IMR-90 (cell line): Measurements from ENCODE around the gene MTHFS. TPM values are rescaled to one million over a fixed set of nuclear protein-coding genes. Genes with fewer than 3 reads are reported as not detected.

Source experiments
- ATAC-seq: fragments of 200-7000 bp; cut with Tn5 transposase; 2 replicates; pipeline ENCODE4 v1.9.1; 2020; ENCODE audit warnings: low read depth, mild to moderate bottlenecking, moderate library complexity
- BruUV-seq: library from RNA; stranded (reverse); fragments of 400-500 nt; replicated peaks from 2 replicates; lab custom pipeline; 2021; lab: Mats Ljungman, UMichigan
- CTCF ChIA-PET: fragments of 300-600 bp; formaldehyde crosslinking; extraction: SDS; loops from one replicate; lab custom pipeline; 2021; ENCODE audit warnings: antibody characterized with exemption; lab: Yijun Ruan, JAX
- POLR2A ChIA-PET: fragments of 300-600 bp; sonication (Branson Sonifier 250); formaldehyde crosslinking; loops from one replicate; lab custom pipeline; 2022; ENCODE audit warnings: antibody characterized with exemption; ENCODE audit not compliant: unreplicated experiment; lab: Charles Lee
- DNase-seq: peaks from one replicate; pipeline ENCODE4 v3.0.0; 2013
- H2AFZ ChIP-seq: replicated peaks from 2 replicates; pipeline ENCODE3; 2013; ENCODE audit warnings: low read length, mild to moderate bottlenecking; ENCODE audit not compliant: poor library complexity
- H2AK5ac ChIP-seq: 2 replicates; pipeline ENCODE4 v1.6.1; 2013; ENCODE audit warnings: low read depth, low read length, inconsistent platforms
- H2AK9ac ChIP-seq: replicated peaks from 2 replicates; pipeline ENCODE3; 2013; ENCODE audit warnings: mild to moderate bottlenecking, low read depth, low read length, moderate library complexity; ENCODE audit not compliant: poor library complexity
- H2BK120ac ChIP-seq: 2 replicates; pipeline ENCODE4 v1.6.1; 2013; ENCODE audit warnings: low read depth, low read length, inconsistent platforms
- H2BK15ac ChIP-seq: 3 replicates; pipeline ENCODE4 v1.6.1; 2013; ENCODE audit warnings: low read depth, low read length, inconsistent platforms
- H2BK20ac ChIP-seq: 2 replicates; pipeline ENCODE4 v1.6.1; 2013; ENCODE audit warnings: low read depth, mild to moderate bottlenecking, inconsistent platforms, low read length, moderate library complexity
- H2BK5ac ChIP-seq: 2 replicates; pipeline ENCODE4 v1.6.1; 2013; ENCODE audit warnings: mild to moderate bottlenecking, low read depth, low read length, inconsistent platforms; ENCODE audit not compliant: poor library complexity, severe bottlenecking
- H3K14ac ChIP-seq: replicated peaks from 2 replicates; pipeline ENCODE4 v1.6.1; 2013; ENCODE audit warnings: low read depth, low read length, inconsistent platforms
- H3K18ac ChIP-seq: 2 replicates; pipeline ENCODE4 v1.6.1; 2013; ENCODE audit warnings: low read depth, low read length, control low read depth
- H3K23ac ChIP-seq: 2 replicates; pipeline ENCODE4 v1.6.1; 2013; ENCODE audit warnings: low read depth, low read length, inconsistent platforms
- H3K27ac ChIP-seq: 2 replicates; pipeline ENCODE4 v1.5.1; 2013; ENCODE audit warnings: mild to moderate bottlenecking, control low read depth, low read length; ENCODE audit not compliant: insufficient read depth
- H3K27me3 ChIP-seq: 2 replicates; pipeline ENCODE4 v1.6.1; 2013; ENCODE audit warnings: low read length; ENCODE audit not compliant: control insufficient read depth, insufficient read depth
- H3K36me3 ChIP-seq: 2 replicates; pipeline ENCODE4 v1.6.1; 2013; ENCODE audit warnings: low read length, mixed read lengths; ENCODE audit not compliant: control insufficient read depth, insufficient read depth
- H3K4ac ChIP-seq: 2 replicates; pipeline ENCODE4 v1.6.1; 2013; ENCODE audit warnings: low read depth, low read length, inconsistent platforms
- H3K4me1 ChIP-seq: 2 replicates; pipeline ENCODE4 v1.6.1; 2013; ENCODE audit warnings: low read length, mixed read lengths; ENCODE audit not compliant: control insufficient read depth, insufficient read depth
- H3K4me2 ChIP-seq: 2 replicates; pipeline ENCODE4 v1.6.1; 2013; ENCODE audit warnings: low read depth, mild to moderate bottlenecking, control low read depth, low read length, moderate library complexity
- H3K4me3 ChIP-seq: 2 replicates; pipeline ENCODE4 v1.5.1; 2013; ENCODE audit warnings: low read depth, mild to moderate bottlenecking, control low read depth, low read length, moderate library complexity; ENCODE audit not compliant: insufficient read depth
- H3K56ac ChIP-seq: 2 replicates; pipeline ENCODE4 v1.6.1; 2013; ENCODE audit warnings: low read length, inconsistent platforms; ENCODE audit not compliant: insufficient read depth; ENCODE audit errors: extremely low read depth
- H3K79me1 ChIP-seq, 2 experiments: 2 replicates each; pipeline ENCODE4 v1.6.1; 2013; ENCODE audit warnings: low read length in 2 of 2, inconsistent platforms in 1 of 2, low read depth in 1 of 2
- H3K9ac ChIP-seq: 2 replicates; pipeline ENCODE4 v1.6.1; 2013; ENCODE audit warnings: low read depth, low read length, control low read depth
- H3K9me1 ChIP-seq: 2 replicates; pipeline ENCODE4 v1.6.1; 2013; ENCODE audit warnings: low read length, inconsistent platforms; ENCODE audit not compliant: insufficient read depth
- H3K9me3 ChIP-seq: 2 replicates; pipeline ENCODE4 v1.6.1; 2013; ENCODE audit warnings: low read length; ENCODE audit not compliant: control insufficient read depth, insufficient read depth
- H4K20me1 ChIP-seq: 2 replicates; pipeline ENCODE4 v1.6.1; 2013; ENCODE audit warnings: low read length, inconsistent platforms; ENCODE audit not compliant: insufficient read depth
- H4K5ac ChIP-seq: 2 replicates; pipeline ENCODE4 v1.6.1; 2013; ENCODE audit warnings: mild to moderate bottlenecking, low read depth, low read length, control low read depth
- H4K8ac ChIP-seq, 2 experiments: 2 replicates each; pipeline ENCODE4 v1.6.1; 2013; ENCODE audit warnings: low read depth in 2 of 2, low read length in 2 of 2, control low read depth in 1 of 2, inconsistent platforms in 1 of 2
- H4K91ac ChIP-seq: 2 replicates; pipeline ENCODE4 v1.6.1; 2013; ENCODE audit warnings: low read depth, low read length, inconsistent platforms; ENCODE audit not compliant: insufficient read depth
- BHLHE40 ChIP-seq: fragments of 150-350 bp; IDR thresholded peaks from 2 replicates; pipeline ENCODE4 v1.6.1; 2016; ENCODE audit warnings: mild to moderate bottlenecking, low read depth, low read length
- MAZ ChIP-seq: IDR thresholded peaks from 2 replicates; pipeline ENCODE4 v1.6.1; 2012; ENCODE audit warnings: low read depth, mild to moderate bottlenecking, low read length, improper control_type of control experiment, moderate library complexity, borderline replicate concordance
- MXI1 ChIP-seq: IDR thresholded peaks from 2 replicates; pipeline ENCODE4 v1.6.1; 2012; ENCODE audit warnings: low read depth, mild to moderate bottlenecking, low read length, moderate library complexity, borderline replicate concordance
- SMC3 ChIP-seq: fragments of 150-350 bp; IDR thresholded peaks from 2 replicates; pipeline ENCODE4 v1.6.1; 2016; ENCODE audit warnings: low read depth, mild to moderate bottlenecking, antibody characterized with exemption, low read length, moderate library complexity
- dilution Hi-C: fragments of 300-500 bp; cut with HindIII; formaldehyde crosslinking; loops from one replicate; pipeline ENCODE4 v1.14.3; 2018; ENCODE audit warnings: low sequenced_read_pairs; ENCODE audit not compliant: unreplicated experiment
- in situ Hi-C: fragments of 300-500 bp; cut with MboI; formaldehyde crosslinking; loops from 3 replicates; pipeline ENCODE4 v1.14.3; 2019; ENCODE audit warnings: low sequenced_read_pairs, inconsistent platforms, mixed read lengths
- intact Hi-C: fragments of 100-400 bp; cut with micrococcal nuclease; formaldehyde crosslinking; loops from 2 replicates; pipeline ENCODE4 v1.10.0; 2022
- polyA plus RNA-seq, 3 experiments: library from polyadenylated mRNA; depleted of rRNA; stranded (reverse); fragments of >200 nt; gene quantifications; 2 replicates each; pipeline ENCODE4 v1.2.3, GENCODE V29; 2012; ENCODE audit warnings: low replicate concordance in 1 of 3
- total RNA-seq: library from RNA; depleted of rRNA; stranded (reverse); fragments of >200 nt; gene quantifications from 2 replicates; pipeline ENCODE4 v1.2.3, GENCODE V29; 2012
- TF ChIP-seq, protein P1 (sequence below): conservative IDR thresholded peaks from 2 replicates; pipeline ENCODE4 v1.5.1; 2012; ENCODE audit warnings: mild to moderate bottlenecking, low read depth, low read length, improper control_type of control experiment
- TF ChIP-seq, protein P2 (sequence below): fragments of 150-350 bp; IDR thresholded peaks from 2 replicates; pipeline ENCODE4 v1.6.1; 2016; ENCODE audit warnings: low read depth, mild to moderate bottlenecking, low read length, moderate library complexity, borderline replicate concordance

Gene MTHFS
- total and polyA plus RNA-seq, 2 of the 4 experiments (the other 2 are of a cell fraction): 5.5 to 6.3 TPM

DNA sequence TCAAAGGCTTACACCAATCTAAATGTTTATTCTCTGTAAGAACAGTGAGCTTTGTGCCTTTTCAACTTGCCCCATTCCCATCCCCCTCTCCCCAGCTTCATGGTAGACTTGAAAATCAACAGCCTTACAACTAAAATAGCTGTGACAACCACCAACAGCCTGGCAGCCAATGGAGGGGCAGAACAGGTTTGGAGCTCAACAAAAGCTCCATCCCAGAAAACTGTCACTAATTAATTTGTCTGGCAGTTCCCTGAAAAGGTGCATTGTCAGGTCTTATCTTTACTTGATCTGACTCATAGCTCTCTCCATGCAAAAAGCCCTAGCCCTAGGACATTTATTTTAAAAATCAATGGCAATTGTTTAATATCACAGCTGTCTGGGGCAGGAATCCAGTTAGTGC is 22.6 kb downstream of the MTHFS start:
- Histone ChIP-seq H3K56ac (no peak overlapping the region), H3K9ac (no peak overlapping the region), H3K4me1 (no peaks in the 10 kb centered on the region), H2AK5ac (no peak overlapping the region), H4K8ac (no peak overlapping the region), H3K4ac (no peak overlapping the region), H4K91ac (no peak overlapping the region), H3K23ac (no peak overlapping the region), H3K18ac (no peak overlapping the region), H3K27ac (no peak overlapping the region), H2BK20ac (no peak overlapping the region), H2BK120ac (no peak overlapping the region), H3K14ac (no peak overlapping the region), H4K20me1 (no peaks in the 10 kb centered on the region), H2BK5ac (no peak overlapping the region), H3K27me3 (no peaks in the 10 kb centered on the region), H3K4me3 (no peak overlapping the region), H3K79me1 (no peaks in the 10 kb centered on the region), H3K36me3 (peaks cover 7% of the 10 kb centered on the region), H4K5ac (no peak overlapping the region), H2BK15ac (no peak overlapping the region), H3K9me1 (peaks cover 4% of the 10 kb centered on the region), H2AFZ (no peak overlapping the region), H2AK9ac (no peak overlapping the region), H3K9me3 (peaks cover 7% of the 10 kb centered on the region), H3K4me2 (no peak overlapping the region)
- BruUV-seq: no TSS peak
- intact Hi-C loops (no loop called here), in situ Hi-C loops (no loop called here), dilution Hi-C loops (no loop called here)
- ChIA-PET CTCF (interaction anchor here (0.9 kb wide), 1 partner anchor 329 kb away, joined by 4 read pairs; no protein-coding TSS in a partner anchor), POLR2A (no interaction called here)
- no peak for TF ChIP-seq SMC3
- TF ChIP-seq MXI1: no peak
- no peak for TF ChIP-seq BHLHE40
- no peak for TF ChIP-seq MAZ
- TF ChIP-seq, protein P1, sequence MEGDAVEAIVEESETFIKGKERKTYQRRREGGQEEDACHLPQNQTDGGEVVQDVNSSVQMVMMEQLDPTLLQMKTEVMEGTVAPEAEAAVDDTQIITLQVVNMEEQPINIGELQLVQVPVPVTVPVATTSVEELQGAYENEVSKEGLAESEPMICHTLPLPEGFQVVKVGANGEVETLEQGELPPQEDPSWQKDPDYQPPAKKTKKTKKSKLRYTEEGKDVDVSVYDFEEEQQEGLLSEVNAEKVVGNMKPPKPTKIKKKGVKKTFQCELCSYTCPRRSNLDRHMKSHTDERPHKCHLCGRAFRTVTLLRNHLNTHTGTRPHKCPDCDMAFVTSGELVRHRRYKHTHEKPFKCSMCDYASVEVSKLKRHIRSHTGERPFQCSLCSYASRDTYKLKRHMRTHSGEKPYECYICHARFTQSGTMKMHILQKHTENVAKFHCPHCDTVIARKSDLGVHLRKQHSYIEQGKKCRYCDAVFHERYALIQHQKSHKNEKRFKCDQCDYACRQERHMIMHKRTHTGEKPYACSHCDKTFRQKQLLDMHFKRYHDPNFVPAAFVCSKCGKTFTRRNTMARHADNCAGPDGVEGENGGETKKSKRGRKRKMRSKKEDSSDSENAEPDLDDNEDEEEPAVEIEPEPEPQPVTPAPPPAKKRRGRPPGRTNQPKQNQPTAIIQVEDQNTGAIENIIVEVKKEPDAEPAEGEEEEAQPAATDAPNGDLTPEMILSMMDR: no peak
- TF ChIP-seq, protein P2, sequence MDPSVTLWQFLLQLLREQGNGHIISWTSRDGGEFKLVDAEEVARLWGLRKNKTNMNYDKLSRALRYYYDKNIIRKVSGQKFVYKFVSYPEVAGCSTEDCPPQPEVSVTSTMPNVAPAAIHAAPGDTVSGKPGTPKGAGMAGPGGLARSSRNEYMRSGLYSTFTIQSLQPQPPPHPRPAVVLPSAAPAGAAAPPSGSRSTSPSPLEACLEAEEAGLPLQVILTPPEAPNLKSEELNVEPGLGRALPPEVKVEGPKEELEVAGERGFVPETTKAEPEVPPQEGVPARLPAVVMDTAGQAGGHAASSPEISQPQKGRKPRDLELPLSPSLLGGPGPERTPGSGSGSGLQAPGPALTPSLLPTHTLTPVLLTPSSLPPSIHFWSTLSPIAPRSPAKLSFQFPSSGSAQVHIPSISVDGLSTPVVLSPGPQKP: no peak
- DNase-seq: no peak
- ATAC-seq: no peak
